WTC11 (cell line): ENCODE data around the gene ECSCR. TPM values are rescaled to one million over a fixed set of nuclear protein-coding genes. Genes with fewer than 3 reads are reported as not detected.
A peak's percentile ranks its signal among the peaks of the same experiment; 100 is the strongest.

Source experiments
- CDX4 ChIP-seq: fragments of 250-450 bp; sonication (Bioruptor Pico); IDR thresholded peaks from 2 replicates; pipeline ENCODE4 v1.9.0; 2021; ENCODE audit warnings: moderate library complexity, mild to moderate bottlenecking, inconsistent platforms, borderline replicate concordance
- ETV6 ChIP-seq: sonication (generic); formaldehyde crosslinking; IDR thresholded peaks from 2 replicates; pipeline ENCODE4 v1.8.1; 2022; ENCODE audit warnings: mild to moderate bottlenecking, missing genetic modification reagents
- GABPB1 ChIP-seq: sonication (generic); formaldehyde crosslinking; IDR thresholded peaks from 2 replicates; pipeline ENCODE4 v1.8.1; 2023; ENCODE audit warnings: mild to moderate bottlenecking, missing genetic modification reagents
- JUN ChIP-seq: sonication (generic); formaldehyde crosslinking; IDR thresholded peaks from 2 replicates; pipeline ENCODE4 v1.8.0; 2023; ENCODE audit warnings: mild to moderate bottlenecking, missing genetic modification reagents
- KAT7 ChIP-seq: sonication (generic); formaldehyde crosslinking; IDR thresholded peaks from 2 replicates; pipeline ENCODE4 v1.8.1; 2023; ENCODE audit warnings: missing genetic modification reagents, mild to moderate bottlenecking, borderline replicate concordance
- MAX ChIP-seq: sonication (generic); formaldehyde crosslinking; IDR thresholded peaks from 2 replicates; pipeline ENCODE4 v1.8.0; 2022; ENCODE audit warnings: mild to moderate bottlenecking, missing genetic modification reagents
- MLX ChIP-seq: sonication (generic); formaldehyde crosslinking; IDR thresholded peaks from 2 replicates; pipeline ENCODE4 v1.8.1; 2023; ENCODE audit warnings: mild to moderate bottlenecking, missing genetic modification reagents, moderate library complexity
- NFE2L1 ChIP-seq: sonication (generic); formaldehyde crosslinking; IDR thresholded peaks from 2 replicates; pipeline ENCODE4 v1.8.1; 2023; ENCODE audit warnings: missing genetic modification reagents
- NFYB ChIP-seq: sonication (generic); formaldehyde crosslinking; conservative IDR thresholded peaks from 2 replicates; pipeline ENCODE4 v1.8.0; 2022; ENCODE audit warnings: low read depth, missing genetic modification reagents
- PRDM15 ChIP-seq: sonication (generic); formaldehyde crosslinking; IDR thresholded peaks from 2 replicates; pipeline ENCODE4 v1.8.0; 2022; ENCODE audit warnings: missing genetic modification reagents
- PRRX2 ChIP-seq: fragments of 250-450 bp; sonication (Bioruptor Pico); IDR thresholded peaks from 2 replicates; pipeline ENCODE4 v1.8.0; 2021; ENCODE audit warnings: mild to moderate bottlenecking
- RELA ChIP-seq: sonication (generic); formaldehyde crosslinking; IDR thresholded peaks from 2 replicates; pipeline ENCODE4 v1.8.1; 2022; ENCODE audit warnings: missing genetic modification reagents, mild to moderate bottlenecking, borderline replicate concordance
- SMAD3 ChIP-seq: sonication (generic); formaldehyde crosslinking; IDR thresholded peaks from 2 replicates; pipeline ENCODE4 v1.8.0; 2022; ENCODE audit warnings: missing genetic modification reagents, mild to moderate bottlenecking, borderline replicate concordance
- SP1 ChIP-seq: sonication (generic); formaldehyde crosslinking; conservative IDR thresholded peaks from 2 replicates; pipeline ENCODE4 v1.8.1; 2022; ENCODE audit warnings: missing genetic modification reagents
- TCF7 ChIP-seq: sonication (generic); formaldehyde crosslinking; IDR thresholded peaks from 2 replicates; pipeline ENCODE4 v1.8.0; 2022; ENCODE audit warnings: mild to moderate bottlenecking, low read depth, missing genetic modification reagents, moderate library complexity
- ZNF138 ChIP-seq: sonication (generic); formaldehyde crosslinking; conservative IDR thresholded peaks from 2 replicates; pipeline ENCODE4 v1.8.1; 2022; ENCODE audit warnings: mild to moderate bottlenecking, moderate library complexity, missing genetic modification reagents
- ZNF317 ChIP-seq: sonication (generic); formaldehyde crosslinking; IDR thresholded peaks from 2 replicates; pipeline ENCODE4 v1.8.1; 2023; ENCODE audit warnings: low read depth, mild to moderate bottlenecking, moderate library complexity, missing genetic modification reagents, borderline replicate concordance
- ZNF512 ChIP-seq: sonication (generic); formaldehyde crosslinking; IDR thresholded peaks from 2 replicates; pipeline ENCODE4 v1.8.1; 2022; ENCODE audit warnings: missing genetic modification reagents, borderline replicate concordance
- total RNA-seq: library from RNA; stranded (reverse); gene quantifications from 3 replicates; pipeline ENCODE4 v1.2.3, GENCODE V29; 2021
- TF ChIP-seq, protein P1 (sequence below): fragments of 250-450 bp; sonication (Bioruptor Pico); IDR thresholded peaks from 2 replicates; pipeline ENCODE4 v1.9.0; 2021; ENCODE audit warnings: mild to moderate bottlenecking
- TF ChIP-seq, protein P2 (sequence below): sonication (generic); formaldehyde crosslinking; IDR thresholded peaks from 2 replicates; pipeline ENCODE4 v1.8.0; 2023; ENCODE audit warnings: missing genetic modification reagents, mild to moderate bottlenecking, borderline replicate concordance
- TF ChIP-seq, protein P3 (sequence below): sonication (generic); formaldehyde crosslinking; IDR thresholded peaks from 2 replicates; pipeline ENCODE4 v1.8.1; 2023; ENCODE audit warnings: mild to moderate bottlenecking, moderate library complexity, missing genetic modification reagents

Gene ECSCR
- total RNA-seq, 1 experiment from 2014 or later = 2.7 TPM

- no peak for TF ChIP-seq PRDM15
- TF ChIP-seq NFYB (CRISPR knock-in tag) = no peak
- TF ChIP-seq RELA (CRISPR knock-in tag) = no peak
- TF ChIP-seq ETV6 (CRISPR knock-in tag) = no peak
- TF ChIP-seq PRRX2 = no peak
- TF ChIP-seq ZNF512 = no peak
- TF ChIP-seq, protein P1, sequence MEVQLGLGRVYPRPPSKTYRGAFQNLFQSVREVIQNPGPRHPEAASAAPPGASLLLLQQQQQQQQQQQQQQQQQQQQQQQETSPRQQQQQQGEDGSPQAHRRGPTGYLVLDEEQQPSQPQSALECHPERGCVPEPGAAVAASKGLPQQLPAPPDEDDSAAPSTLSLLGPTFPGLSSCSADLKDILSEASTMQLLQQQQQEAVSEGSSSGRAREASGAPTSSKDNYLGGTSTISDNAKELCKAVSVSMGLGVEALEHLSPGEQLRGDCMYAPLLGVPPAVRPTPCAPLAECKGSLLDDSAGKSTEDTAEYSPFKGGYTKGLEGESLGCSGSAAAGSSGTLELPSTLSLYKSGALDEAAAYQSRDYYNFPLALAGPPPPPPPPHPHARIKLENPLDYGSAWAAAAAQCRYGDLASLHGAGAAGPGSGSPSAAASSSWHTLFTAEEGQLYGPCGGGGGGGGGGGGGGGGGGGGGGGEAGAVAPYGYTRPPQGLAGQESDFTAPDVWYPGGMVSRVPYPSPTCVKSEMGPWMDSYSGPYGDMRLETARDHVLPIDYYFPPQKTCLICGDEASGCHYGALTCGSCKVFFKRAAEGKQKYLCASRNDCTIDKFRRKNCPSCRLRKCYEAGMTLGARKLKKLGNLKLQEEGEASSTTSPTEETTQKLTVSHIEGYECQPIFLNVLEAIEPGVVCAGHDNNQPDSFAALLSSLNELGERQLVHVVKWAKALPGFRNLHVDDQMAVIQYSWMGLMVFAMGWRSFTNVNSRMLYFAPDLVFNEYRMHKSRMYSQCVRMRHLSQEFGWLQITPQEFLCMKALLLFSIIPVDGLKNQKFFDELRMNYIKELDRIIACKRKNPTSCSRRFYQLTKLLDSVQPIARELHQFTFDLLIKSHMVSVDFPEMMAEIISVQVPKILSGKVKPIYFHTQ (CRISPR knock-in tag) = no peak
- TF ChIP-seq, protein P2, sequence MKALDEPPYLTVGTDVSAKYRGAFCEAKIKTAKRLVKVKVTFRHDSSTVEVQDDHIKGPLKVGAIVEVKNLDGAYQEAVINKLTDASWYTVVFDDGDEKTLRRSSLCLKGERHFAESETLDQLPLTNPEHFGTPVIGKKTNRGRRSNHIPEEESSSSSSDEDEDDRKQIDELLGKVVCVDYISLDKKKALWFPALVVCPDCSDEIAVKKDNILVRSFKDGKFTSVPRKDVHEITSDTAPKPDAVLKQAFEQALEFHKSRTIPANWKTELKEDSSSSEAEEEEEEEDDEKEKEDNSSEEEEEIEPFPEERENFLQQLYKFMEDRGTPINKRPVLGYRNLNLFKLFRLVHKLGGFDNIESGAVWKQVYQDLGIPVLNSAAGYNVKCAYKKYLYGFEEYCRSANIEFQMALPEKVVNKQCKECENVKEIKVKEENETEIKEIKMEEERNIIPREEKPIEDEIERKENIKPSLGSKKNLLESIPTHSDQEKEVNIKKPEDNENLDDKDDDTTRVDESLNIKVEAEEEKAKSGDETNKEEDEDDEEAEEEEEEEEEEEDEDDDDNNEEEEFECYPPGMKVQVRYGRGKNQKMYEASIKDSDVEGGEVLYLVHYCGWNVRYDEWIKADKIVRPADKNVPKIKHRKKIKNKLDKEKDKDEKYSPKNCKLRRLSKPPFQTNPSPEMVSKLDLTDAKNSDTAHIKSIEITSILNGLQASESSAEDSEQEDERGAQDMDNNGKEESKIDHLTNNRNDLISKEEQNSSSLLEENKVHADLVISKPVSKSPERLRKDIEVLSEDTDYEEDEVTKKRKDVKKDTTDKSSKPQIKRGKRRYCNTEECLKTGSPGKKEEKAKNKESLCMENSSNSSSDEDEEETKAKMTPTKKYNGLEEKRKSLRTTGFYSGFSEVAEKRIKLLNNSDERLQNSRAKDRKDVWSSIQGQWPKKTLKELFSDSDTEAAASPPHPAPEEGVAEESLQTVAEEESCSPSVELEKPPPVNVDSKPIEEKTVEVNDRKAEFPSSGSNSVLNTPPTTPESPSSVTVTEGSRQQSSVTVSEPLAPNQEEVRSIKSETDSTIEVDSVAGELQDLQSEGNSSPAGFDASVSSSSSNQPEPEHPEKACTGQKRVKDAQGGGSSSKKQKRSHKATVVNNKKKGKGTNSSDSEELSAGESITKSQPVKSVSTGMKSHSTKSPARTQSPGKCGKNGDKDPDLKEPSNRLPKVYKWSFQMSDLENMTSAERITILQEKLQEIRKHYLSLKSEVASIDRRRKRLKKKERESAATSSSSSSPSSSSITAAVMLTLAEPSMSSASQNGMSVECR (CRISPR knock-in tag) = no peak
- no peak for TF ChIP-seq MLX (CRISPR knock-in tag)
- TF ChIP-seq ZNF317 (CRISPR knock-in tag) = no peak
- no peak for TF ChIP-seq KAT7 (CRISPR knock-in tag)
- TF ChIP-seq SMAD3 (CRISPR knock-in tag) = 0 out of 2 replicates have a peak, but pooled peaks have one; percentile 65
- TF ChIP-seq NFE2L1 = no peak
- TF ChIP-seq MAX (CRISPR knock-in tag) = peak; percentile 84
- 0 out of 2 replicates have a peak, but pooled peaks have one; percentile 57 for TF ChIP-seq GABPB1 (CRISPR knock-in tag)
- peak; percentile 31; the same call in 1 of the 2 replicates for TF ChIP-seq ZNF138 (CRISPR knock-in tag)
- no peak for TF ChIP-seq JUN
- peak; percentile 69 for TF ChIP-seq SP1
- TF ChIP-seq CDX4 = no peak
- TF ChIP-seq, protein P3, sequence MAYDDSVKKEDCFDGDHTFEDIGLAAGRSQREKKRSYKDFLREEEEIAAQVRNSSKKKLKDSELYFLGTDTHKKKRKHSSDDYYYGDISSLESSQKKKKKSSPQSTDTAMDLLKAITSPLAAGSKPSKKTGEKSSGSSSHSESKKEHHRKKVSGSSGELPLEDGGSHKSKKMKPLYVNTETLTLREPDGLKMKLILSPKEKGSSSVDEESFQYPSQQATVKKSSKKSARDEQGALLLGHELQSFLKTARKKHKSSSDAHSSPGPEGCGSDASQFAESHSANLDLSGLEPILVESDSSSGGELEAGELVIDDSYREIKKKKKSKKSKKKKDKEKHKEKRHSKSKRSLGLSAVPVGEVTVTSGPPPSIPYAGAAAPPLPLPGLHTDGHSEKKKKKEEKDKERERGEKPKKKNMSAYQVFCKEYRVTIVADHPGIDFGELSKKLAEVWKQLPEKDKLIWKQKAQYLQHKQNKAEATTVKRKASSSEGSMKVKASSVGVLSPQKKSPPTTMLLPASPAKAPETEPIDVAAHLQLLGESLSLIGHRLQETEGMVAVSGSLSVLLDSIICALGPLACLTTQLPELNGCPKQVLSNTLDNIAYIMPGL = peak; percentile 85
- TF ChIP-seq TCF7 (CRISPR knock-in tag) = no peak
Observed at GRCh38 chr5:139439013-139439903, 23.3 kb downstream of the ECSCR start, which contains the start of gene DNAJC18 (continued).
